ENCODE measurements around the gene RASIP1.
"Not testable (repeated sequence)": the region's sequence is repeated elsewhere in the genome, so short reads cannot be mapped to it uniquely, and the experiment has no call there.

Gene RASIP1

GRCh38 chr19:48696353-48697010 lies 43.9 kb downstream of the RASIP1 start:
- H3K4me3 ChIP-seq (ENCODE audit: low read depth, low read length): no peak overlapping the region
- TF ChIP-seq, protein P1, sequence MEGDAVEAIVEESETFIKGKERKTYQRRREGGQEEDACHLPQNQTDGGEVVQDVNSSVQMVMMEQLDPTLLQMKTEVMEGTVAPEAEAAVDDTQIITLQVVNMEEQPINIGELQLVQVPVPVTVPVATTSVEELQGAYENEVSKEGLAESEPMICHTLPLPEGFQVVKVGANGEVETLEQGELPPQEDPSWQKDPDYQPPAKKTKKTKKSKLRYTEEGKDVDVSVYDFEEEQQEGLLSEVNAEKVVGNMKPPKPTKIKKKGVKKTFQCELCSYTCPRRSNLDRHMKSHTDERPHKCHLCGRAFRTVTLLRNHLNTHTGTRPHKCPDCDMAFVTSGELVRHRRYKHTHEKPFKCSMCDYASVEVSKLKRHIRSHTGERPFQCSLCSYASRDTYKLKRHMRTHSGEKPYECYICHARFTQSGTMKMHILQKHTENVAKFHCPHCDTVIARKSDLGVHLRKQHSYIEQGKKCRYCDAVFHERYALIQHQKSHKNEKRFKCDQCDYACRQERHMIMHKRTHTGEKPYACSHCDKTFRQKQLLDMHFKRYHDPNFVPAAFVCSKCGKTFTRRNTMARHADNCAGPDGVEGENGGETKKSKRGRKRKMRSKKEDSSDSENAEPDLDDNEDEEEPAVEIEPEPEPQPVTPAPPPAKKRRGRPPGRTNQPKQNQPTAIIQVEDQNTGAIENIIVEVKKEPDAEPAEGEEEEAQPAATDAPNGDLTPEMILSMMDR (conservative IDR thresholded peaks at IDR 0.05; ENCODE audit: low read depth, low read length): no peak
- DNase-seq (ENCODE audit: low read depth): no peak

GRCh38 chr19:48695743-48696352 lies 44.6 kb downstream of the RASIP1 start, which contains the start of gene FUT2:
Gene FUT2, plus strand, starts transcription at chr19:48695971. Its CDS starts 6,986 bp downstream, at chr19:48702957.
- no peak within 1 kb of the TSS for H3K4me3 ChIP-seq (ENCODE audit: low read depth, low read length)
- TF ChIP-seq, protein P1 (conservative IDR thresholded peaks at IDR 0.05; ENCODE audit: low read depth, low read length): no peak
- DNase-seq (ENCODE audit: low read depth): no peak

- H3K4me3 ChIP-seq (ENCODE audit: low read depth, low read length); DNase-seq (ENCODE audit: low read depth): not testable (repeated sequence)
Measured at GRCh38 chr19:48693629-48694028, 46.8 kb downstream of the RASIP1 start.

GRCh38 chr19:48689449-48689848 lies 51.0 kb downstream of the RASIP1 start:
- no peak overlapping the region for H3K4me3 ChIP-seq (ENCODE audit: low read depth, low read length)
- TF ChIP-seq, protein P1 (conservative IDR thresholded peaks at IDR 0.05; ENCODE audit: low read depth, low read length): no peak
- DNase-seq (ENCODE audit: low read depth): no peak

- no peak overlapping the region for H3K4me3 ChIP-seq (ENCODE audit: low read depth, low read length)
- TF ChIP-seq, protein P1 (conservative IDR thresholded peaks at IDR 0.05; ENCODE audit: low read depth, low read length): no peak
- DNase-seq (ENCODE audit: low read depth): no peak
Measured at GRCh38 chr19:48687776-48688175, 52.6 kb downstream of the RASIP1 start.

GRCh38 chr19:48686637-48687036 lies 53.8 kb downstream of the RASIP1 start:
- not testable (repeated sequence) for H3K4me3 ChIP-seq (ENCODE audit: low read depth, low read length); DNase-seq (ENCODE audit: low read depth)

GRCh38 chr19:48686088-48686487 lies 54.3 kb downstream of the RASIP1 start:
- no peak overlapping the region for H3K4me3 ChIP-seq (ENCODE audit: low read depth, low read length)
- TF ChIP-seq, protein P1 (conservative IDR thresholded peaks at IDR 0.05; ENCODE audit: low read depth, low read length): no peak
- no peak for DNase-seq (ENCODE audit: low read depth)

- DNase-seq (ENCODE audit: low read depth): no peak
- H3K4me3 ChIP-seq (ENCODE audit: low read depth, low read length): no peak overlapping the region
- TF ChIP-seq, protein P1 (conservative IDR thresholded peaks at IDR 0.05; ENCODE audit: low read depth, low read length): no peak
Measured at GRCh38 chr19:48685583-48685982, 54.8 kb downstream of the RASIP1 start.
